ENCODE data around the gene TAS1R2. TPM values are rescaled to one million over a fixed set of nuclear protein-coding genes. Genes with fewer than 3 reads are reported as not detected.

The TAS1R2 gene
- polyA plus RNA-seq (2013, experiment 1 of 4) = not detected
- polyA plus RNA-seq (2013, experiment 2 of 4) = not detected
- polyA plus RNA-seq (2013, experiment 3 of 4) = not detected
- not detected for polyA plus RNA-seq (2013, experiment 4 of 4)

DNA sequence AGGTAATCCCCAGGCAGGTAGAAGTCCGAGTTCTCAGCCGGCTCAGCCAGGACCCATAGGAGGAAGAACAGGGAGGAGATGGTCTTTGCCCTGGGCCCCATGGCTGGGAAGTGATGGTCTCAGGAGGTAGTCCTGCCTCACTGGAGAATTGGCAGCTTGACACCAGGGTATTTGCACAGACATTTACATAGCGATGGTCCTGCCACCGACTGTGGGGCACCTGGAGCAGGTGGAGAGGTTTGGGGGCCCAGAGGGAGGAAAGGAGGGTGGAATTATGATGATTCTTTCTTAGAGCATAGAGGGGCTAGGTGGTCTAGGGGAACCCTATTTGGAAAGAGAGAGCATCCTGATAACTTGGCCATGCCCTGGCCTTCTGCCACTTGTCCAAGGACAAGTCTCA, at the start of gene TAS1R2:
Gene TAS1R2 (minus strand): TSS at position 101 of the 400 bp plus-strand sequence. CDS start 0 bp downstream, at position 101.
- H3K36me3 ChIP-seq (ENCODE audit: control insufficient read depth, insufficient read depth, low read length) = no peaks in the 10 kb centered on the region
- no peaks in the 10 kb centered on the region for H3K4me1 ChIP-seq (ENCODE audit: control insufficient read depth, insufficient read depth, low read length)
- no peak within 1 kb of the TSS for H3K4me3 ChIP-seq (ENCODE audit: insufficient read depth, low read depth, low read length)
- no peaks in the 10 kb centered on the region for H3K9me3 ChIP-seq (ENCODE audit: control insufficient read depth, low read length)
- no peak within 1 kb of the TSS for H3K27ac ChIP-seq (ENCODE audit: insufficient read depth, low read depth, low read length, poor library complexity, severe bottlenecking)
- WGBS, 2 experiments = 79 to 82% methylated on average over 4 of the region's 4 CpGs
- no peaks in the 10 kb centered on the region for H3K27me3 ChIP-seq (ENCODE audit: control insufficient read depth, insufficient read depth, low read length, poor library complexity, severe bottlenecking)

- no peak overlapping the region for H3K27ac ChIP-seq (ENCODE audit: insufficient read depth, low read depth, low read length, poor library complexity, severe bottlenecking)
- H3K36me3 ChIP-seq (ENCODE audit: control insufficient read depth, insufficient read depth, low read length) = no peaks in the 10 kb centered on the region
- H3K4me1 ChIP-seq (ENCODE audit: control insufficient read depth, insufficient read depth, low read length) = peaks cover 13% of the 10 kb centered on the region
- H3K9me3 ChIP-seq (ENCODE audit: control insufficient read depth, low read length) = no peaks in the 10 kb centered on the region
- no peak overlapping the region for H3K4me3 ChIP-seq (ENCODE audit: insufficient read depth, low read depth, low read length)
- WGBS, 2 experiments = 85 to 86% methylated on average over 22 of the region's 22 CpGs
- no peaks in the 10 kb centered on the region for H3K27me3 ChIP-seq (ENCODE audit: control insufficient read depth, insufficient read depth, low read length, poor library complexity, severe bottlenecking)
Observed at GRCh38 chr1:18907917-18908845, 48.7 kb upstream of the TAS1R2 start.

DNA sequence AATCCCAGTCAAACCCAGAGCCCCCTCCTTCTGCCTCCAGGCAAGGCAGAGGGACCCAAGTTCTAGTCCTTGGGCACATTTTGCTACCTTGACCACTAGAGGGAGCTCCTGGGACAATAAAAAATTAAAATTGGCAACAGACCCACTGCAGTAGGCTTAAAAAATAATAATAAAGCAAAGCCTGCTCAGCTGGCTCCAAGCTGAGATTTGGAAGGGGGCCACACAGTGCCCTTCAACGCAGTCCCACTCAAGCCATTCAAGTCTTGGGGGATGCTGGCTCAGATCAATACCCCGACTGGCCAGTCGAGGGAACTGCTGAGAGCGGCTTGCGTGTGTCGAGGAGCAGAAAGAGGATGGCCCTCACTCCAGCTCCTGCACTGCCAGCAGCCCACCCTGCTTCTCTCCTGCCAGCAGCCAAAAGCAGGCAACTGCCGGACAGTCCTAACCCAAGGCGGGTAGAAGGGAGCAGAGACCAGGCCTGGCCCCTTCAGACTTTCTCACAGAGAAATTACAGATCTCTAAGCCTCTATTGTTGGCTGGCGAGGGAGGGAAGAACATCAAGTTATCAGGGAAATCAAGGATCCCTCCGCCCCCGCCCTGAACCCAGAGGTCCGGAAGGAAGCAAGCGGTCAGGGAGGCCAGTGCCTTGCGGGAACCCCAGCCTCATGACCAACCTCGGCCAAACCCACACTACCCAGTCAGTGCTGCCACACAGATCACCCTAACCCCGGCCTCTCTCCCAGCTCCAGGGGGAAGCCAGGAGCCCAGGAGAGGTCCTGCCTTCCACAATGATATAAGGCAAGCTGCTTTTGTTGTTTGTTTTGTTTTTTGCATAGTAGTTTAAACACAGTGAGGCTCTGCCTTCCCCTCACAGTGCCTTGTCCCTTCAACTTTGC, 47.8 kb upstream of the TAS1R2 start:
- H3K27me3 ChIP-seq (ENCODE audit: control insufficient read depth, insufficient read depth, low read length, poor library complexity, severe bottlenecking) = no peaks in the 10 kb centered on the region
- no peak overlapping the region for H3K27ac ChIP-seq (ENCODE audit: insufficient read depth, low read depth, low read length, poor library complexity, severe bottlenecking)
- peaks cover 14% of the 10 kb centered on the region for H3K4me1 ChIP-seq (ENCODE audit: control insufficient read depth, insufficient read depth, low read length)
- no peaks in the 10 kb centered on the region for H3K9me3 ChIP-seq (ENCODE audit: control insufficient read depth, low read length)
- no peaks in the 10 kb centered on the region for H3K36me3 ChIP-seq (ENCODE audit: control insufficient read depth, insufficient read depth, low read length)
- 77 to 79% methylated on average over 16 of the region's 16 CpGs for WGBS, 2 experiments
- H3K4me3 ChIP-seq (ENCODE audit: insufficient read depth, low read depth, low read length) = no peak overlapping the region

DNA sequence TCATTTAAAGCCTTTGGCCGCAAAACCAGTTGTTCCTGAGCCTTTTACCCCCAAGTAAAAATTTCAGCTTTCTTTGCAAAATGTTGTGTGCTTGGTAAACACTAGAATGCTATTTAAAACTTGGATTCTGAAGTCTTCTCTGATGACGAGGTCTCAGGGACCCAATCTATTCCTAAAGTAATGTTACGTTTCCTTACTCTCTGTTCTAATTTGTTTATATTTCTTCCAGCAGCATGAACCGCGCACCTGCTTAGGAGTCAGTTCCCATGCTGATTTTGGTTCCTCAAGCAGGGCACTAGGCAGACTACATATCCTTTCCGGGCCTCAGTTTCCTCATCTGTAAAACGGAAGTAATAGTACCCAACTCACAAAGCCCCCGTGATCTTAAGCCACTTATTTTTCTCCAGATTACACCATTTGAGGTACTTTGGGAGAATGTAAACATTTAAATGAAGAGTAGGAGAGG, 43.9 kb upstream of the TAS1R2 start:
- peaks cover 20% of the 10 kb centered on the region for H3K4me1 ChIP-seq (ENCODE audit: control insufficient read depth, insufficient read depth, low read length)
- 74 to 76% methylated on average over 7 to 8 of the region's 8 CpGs for WGBS, 2 experiments
- no peak overlapping the region for H3K27ac ChIP-seq (ENCODE audit: insufficient read depth, low read depth, low read length, poor library complexity, severe bottlenecking)
- peak overlapping the region; percentile 87 for H3K4me3 ChIP-seq (ENCODE audit: insufficient read depth, low read depth, low read length)
- peaks cover 7% of the 10 kb centered on the region for H3K27me3 ChIP-seq (ENCODE audit: control insufficient read depth, insufficient read depth, low read length, poor library complexity, severe bottlenecking)
- no peaks in the 10 kb centered on the region for H3K36me3 ChIP-seq (ENCODE audit: control insufficient read depth, insufficient read depth, low read length)
- no peaks in the 10 kb centered on the region for H3K9me3 ChIP-seq (ENCODE audit: control insufficient read depth, low read length)

GRCh38 chr1:18902523-18903290, 43.2 kb upstream of the TAS1R2 start, which contains the start of gene ALDH4A1:
Gene ALDH4A1 (minus strand): TSS chr1:18902555. CDS start chr1:18902523, 32 bp downstream.
- WGBS, 2 experiments = 0 to 1% methylated on average over 55 of the region's 55 CpGs
- Histone ChIP-seq H3K4me3 (ENCODE audit: insufficient read depth, low read depth, low read length) (peak within 1 kb of the TSS; percentile 87), H3K9me3 (ENCODE audit: control insufficient read depth, low read length) (no peaks in the 10 kb centered on the region), H3K36me3 (ENCODE audit: control insufficient read depth, insufficient read depth, low read length) (no peaks in the 10 kb centered on the region), H3K27ac (ENCODE audit: insufficient read depth, low read depth, low read length, poor library complexity, severe bottlenecking) (peak within 1 kb of the TSS; percentile 96), H3K27me3 (ENCODE audit: control insufficient read depth, insufficient read depth, low read length, poor library complexity, severe bottlenecking) (peaks cover 7% of the 10 kb centered on the region), H3K4me1 (ENCODE audit: control insufficient read depth, insufficient read depth, low read length) (peaks cover 15% of the 10 kb centered on the region)

GRCh38 chr1:18901952-18902522, 42.6 kb upstream of the TAS1R2 start:
- peaks cover 11% of the 10 kb centered on the region for H3K4me1 ChIP-seq (ENCODE audit: control insufficient read depth, insufficient read depth, low read length)
- H3K4me3 ChIP-seq (ENCODE audit: insufficient read depth, low read depth, low read length) = peak overlapping the region; percentile 87
- no peaks in the 10 kb centered on the region for H3K36me3 ChIP-seq (ENCODE audit: control insufficient read depth, insufficient read depth, low read length)
- H3K9me3 ChIP-seq (ENCODE audit: control insufficient read depth, low read length) = no peaks in the 10 kb centered on the region
- peaks cover 7% of the 10 kb centered on the region for H3K27me3 ChIP-seq (ENCODE audit: control insufficient read depth, insufficient read depth, low read length, poor library complexity, severe bottlenecking)
- 1% methylated on average over 44 of the region's 44 CpGs for WGBS, 2 experiments
- H3K27ac ChIP-seq (ENCODE audit: insufficient read depth, low read depth, low read length, poor library complexity, severe bottlenecking) = peak overlapping the region; percentile 96

GRCh38 chr1:18901147-18901951, 41.9 kb upstream of the TAS1R2 start:
- peaks cover 11% of the 10 kb centered on the region for H3K4me1 ChIP-seq (ENCODE audit: control insufficient read depth, insufficient read depth, low read length)
- 61 to 63% methylated on average over 5 to 9 of the region's 9 CpGs for WGBS, 2 experiments
- no peaks in the 10 kb centered on the region for H3K36me3 ChIP-seq (ENCODE audit: control insufficient read depth, insufficient read depth, low read length)
- peak overlapping the region; percentile 87 for H3K4me3 ChIP-seq (ENCODE audit: insufficient read depth, low read depth, low read length)
- H3K27me3 ChIP-seq (ENCODE audit: control insufficient read depth, insufficient read depth, low read length, poor library complexity, severe bottlenecking) = peaks cover 7% of the 10 kb centered on the region
- no peaks in the 10 kb centered on the region for H3K9me3 ChIP-seq (ENCODE audit: control insufficient read depth, low read length)
- H3K27ac ChIP-seq (ENCODE audit: insufficient read depth, low read depth, low read length, poor library complexity, severe bottlenecking) = no peak overlapping the region

- H3K27ac ChIP-seq (ENCODE audit: insufficient read depth, low read depth, low read length, poor library complexity, severe bottlenecking) = no peak overlapping the region
- no peak overlapping the region for H3K4me3 ChIP-seq (ENCODE audit: insufficient read depth, low read depth, low read length)
- H3K9me3 ChIP-seq (ENCODE audit: control insufficient read depth, low read length) = no peaks in the 10 kb centered on the region
- no peaks in the 10 kb centered on the region for H3K36me3 ChIP-seq (ENCODE audit: control insufficient read depth, insufficient read depth, low read length)
- H3K27me3 ChIP-seq (ENCODE audit: control insufficient read depth, insufficient read depth, low read length, poor library complexity, severe bottlenecking) = peaks cover 7% of the 10 kb centered on the region
- 94% methylated on average over 10 of the region's 10 CpGs for WGBS, 2 experiments
- peaks cover 11% of the 10 kb centered on the region for H3K4me1 ChIP-seq (ENCODE audit: control insufficient read depth, insufficient read depth, low read length)
Observed at GRCh38 chr1:18900303-18900841, 40.9 kb upstream of the TAS1R2 start.
